Brain microvascular endothelial cell (primary cell): ENCODE measurements around the gene MFSD1.
A peak's percentile ranks its signal among the peaks of the same experiment; 100 is the strongest.

ENCODE experiments used
- DNase-seq: peaks from one replicate; pipeline ENCODE4 v3.0.0-alpha.2; 2020
- H3K27ac ChIP-seq: fragments of 250-450 bp; sonication (Bioruptor Pico); 2 replicates; pipeline ENCODE4 v1.5.1; 2020; ENCODE audit warnings: mild to moderate bottlenecking, moderate library complexity
- H3K27me3 ChIP-seq: fragments of 250-450 bp; sonication (Bioruptor Pico); replicated peaks from 2 replicates; pipeline ENCODE4 v1.5.1; 2020; ENCODE audit warnings: mild to moderate bottlenecking
- H3K36me3 ChIP-seq: fragments of 250-450 bp; sonication (Bioruptor Pico); replicated peaks from 2 replicates; pipeline ENCODE4 v1.5.1; 2020; ENCODE audit warnings: mild to moderate bottlenecking
- H3K4me3 ChIP-seq: 2 replicates; pipeline ENCODE4 v1.5.1; 2011; ENCODE audit warnings: low read depth, mild to moderate bottlenecking, control low read depth, low read length, moderate library complexity
- in situ Hi-C: cut with HindIII; loops from 2 replicates; pipeline ENCODE4 v1.10.0; 2017; ENCODE audit warnings: low sequenced_read_pairs, low pct_ligation_motif_present
- TF ChIP-seq, protein P1 (sequence below): IDR thresholded peaks from 2 replicates; pipeline ENCODE4 v1.5.1; 2011; ENCODE audit warnings: low read depth, mild to moderate bottlenecking, moderate library complexity, low read length, control low read depth, inconsistent platforms; ENCODE audit errors: missing control alignments

MFSD1 gene

DNA sequence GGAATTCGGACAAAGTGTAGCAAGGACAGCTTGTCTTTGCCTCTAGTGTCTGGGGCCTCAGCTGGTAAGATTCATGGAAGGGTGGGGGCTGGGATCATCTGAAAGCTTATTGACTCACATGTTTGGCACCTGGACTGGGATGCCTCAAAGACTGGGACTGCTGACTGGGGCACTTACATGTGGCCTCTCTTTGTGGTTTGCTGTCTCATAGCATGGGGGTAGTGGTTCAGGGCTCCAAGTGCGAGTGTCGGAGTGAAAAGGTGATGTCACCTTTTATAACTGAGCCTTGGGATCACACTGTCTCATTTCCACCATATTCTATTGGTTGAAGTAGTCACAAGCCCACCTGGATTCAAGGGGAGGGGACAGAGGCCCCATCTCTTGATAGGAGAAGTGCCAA lies 6.8 kb downstream of the MFSD1 start:
- in situ Hi-C loops = no loop called here
- peak; percentile 78 for DNase-seq

DNA sequence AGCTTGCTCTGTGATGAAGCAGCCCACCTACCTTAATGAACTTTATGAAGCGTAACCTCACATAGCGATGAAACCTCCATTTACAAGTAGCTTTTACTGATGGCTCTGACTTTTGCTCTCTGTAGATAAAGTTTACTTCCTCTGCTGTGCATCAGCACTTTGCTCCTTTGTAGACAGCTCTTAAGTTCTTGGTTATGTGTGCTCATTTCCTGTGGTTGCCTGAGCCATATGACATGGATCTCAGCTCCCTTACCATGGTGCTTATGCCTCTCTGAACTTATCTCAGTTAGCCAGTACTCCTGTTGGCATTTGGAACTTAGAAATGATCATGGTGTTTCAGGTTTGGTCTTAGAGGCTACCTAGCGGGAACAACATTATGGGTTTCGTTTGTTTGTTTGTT lies 7.8 kb downstream of the MFSD1 start:
- no peak overlapping the region for H3K4me3 ChIP-seq
- in situ Hi-C loops = no loop called here
- TF ChIP-seq, protein P1, sequence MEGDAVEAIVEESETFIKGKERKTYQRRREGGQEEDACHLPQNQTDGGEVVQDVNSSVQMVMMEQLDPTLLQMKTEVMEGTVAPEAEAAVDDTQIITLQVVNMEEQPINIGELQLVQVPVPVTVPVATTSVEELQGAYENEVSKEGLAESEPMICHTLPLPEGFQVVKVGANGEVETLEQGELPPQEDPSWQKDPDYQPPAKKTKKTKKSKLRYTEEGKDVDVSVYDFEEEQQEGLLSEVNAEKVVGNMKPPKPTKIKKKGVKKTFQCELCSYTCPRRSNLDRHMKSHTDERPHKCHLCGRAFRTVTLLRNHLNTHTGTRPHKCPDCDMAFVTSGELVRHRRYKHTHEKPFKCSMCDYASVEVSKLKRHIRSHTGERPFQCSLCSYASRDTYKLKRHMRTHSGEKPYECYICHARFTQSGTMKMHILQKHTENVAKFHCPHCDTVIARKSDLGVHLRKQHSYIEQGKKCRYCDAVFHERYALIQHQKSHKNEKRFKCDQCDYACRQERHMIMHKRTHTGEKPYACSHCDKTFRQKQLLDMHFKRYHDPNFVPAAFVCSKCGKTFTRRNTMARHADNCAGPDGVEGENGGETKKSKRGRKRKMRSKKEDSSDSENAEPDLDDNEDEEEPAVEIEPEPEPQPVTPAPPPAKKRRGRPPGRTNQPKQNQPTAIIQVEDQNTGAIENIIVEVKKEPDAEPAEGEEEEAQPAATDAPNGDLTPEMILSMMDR = no peak
- H3K27me3 ChIP-seq = no peaks in the 10 kb centered on the region
- peaks cover 56% of the 10 kb centered on the region for H3K36me3 ChIP-seq
- no peak overlapping the region for H3K27ac ChIP-seq
- peak; percentile 12 for DNase-seq

More for the DNA sequence above, 6.8 kb downstream of the MFSD1 start:
- Histone ChIP-seq H3K36me3 (peaks cover 47% of the 10 kb centered on the region), H3K27ac (no peak overlapping the region), H3K27me3 (no peaks in the 10 kb centered on the region), H3K4me3 (no peak overlapping the region)
- TF ChIP-seq, protein P1 = no peak

DNA sequence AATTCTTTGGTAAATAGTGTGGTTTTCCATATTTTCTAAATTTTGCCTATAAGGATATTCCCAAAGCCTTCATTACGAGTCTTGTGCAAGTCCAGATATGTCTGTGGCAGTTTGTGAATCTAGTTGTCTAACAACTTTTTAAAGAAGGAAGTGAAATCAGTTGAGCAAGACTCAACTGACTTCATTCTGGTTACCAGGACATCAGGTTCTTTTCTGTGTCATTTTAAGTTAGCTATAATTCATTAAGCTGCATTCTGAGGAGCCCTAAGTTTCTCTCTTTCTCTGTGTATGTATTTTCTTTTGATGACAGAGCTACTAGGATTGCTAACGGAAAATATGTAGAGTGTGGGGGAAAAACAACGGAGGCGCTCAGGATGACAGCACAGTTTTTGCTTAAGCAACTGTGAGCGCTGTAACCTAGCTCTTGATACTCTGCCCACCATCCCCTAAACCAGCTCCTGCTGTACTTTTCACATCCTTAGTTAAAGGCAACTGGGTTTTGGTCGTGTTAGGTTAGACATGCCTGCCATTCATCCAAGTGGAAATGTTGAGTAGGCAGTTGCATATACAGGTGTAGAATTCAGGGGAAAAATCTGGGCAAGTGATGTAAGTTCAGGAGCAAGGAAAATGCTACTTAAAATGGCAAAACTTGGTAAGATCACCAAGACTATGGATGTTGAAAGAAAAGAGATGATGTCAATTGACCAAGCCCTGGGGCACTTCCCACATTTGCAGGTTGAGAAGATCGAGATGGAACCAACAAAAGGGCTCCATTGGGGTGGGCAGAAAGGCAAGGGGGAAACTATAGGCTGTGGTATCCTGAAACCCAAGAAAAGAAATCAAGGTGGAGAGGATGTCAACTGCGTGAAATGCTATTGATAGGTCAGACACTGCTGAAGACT lies 9.2 kb downstream of the MFSD1 start:
- Histone ChIP-seq H3K36me3 (peaks cover 56% of the 10 kb centered on the region), H3K27ac (no peak overlapping the region), H3K4me3 (no peak overlapping the region), H3K27me3 (no peaks in the 10 kb centered on the region)
- TF ChIP-seq, protein P1 = no peak
- no peak for DNase-seq
- in situ Hi-C loops = no loop called here

DNA sequence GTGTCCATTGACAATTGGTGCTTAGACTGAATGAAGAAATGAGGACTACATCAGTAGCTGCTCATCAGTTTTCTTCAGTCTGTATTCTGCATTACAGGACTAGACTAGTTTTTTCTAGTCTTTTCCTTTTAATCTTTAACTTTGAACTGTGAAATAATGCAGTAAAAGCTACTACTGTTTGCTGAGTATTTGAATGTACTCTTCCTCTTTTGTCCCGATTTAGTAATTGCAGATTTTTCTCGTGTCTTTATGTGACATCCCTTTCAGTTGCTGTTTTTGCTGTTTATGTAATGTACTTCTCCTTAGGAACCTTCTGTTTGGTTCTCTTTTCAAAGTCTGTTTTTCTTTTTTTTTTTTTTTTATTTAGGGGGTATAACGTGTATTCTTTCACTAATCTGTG lies 17.4 kb downstream of the MFSD1 start:
- no peak overlapping the region for H3K4me3 ChIP-seq
- TF ChIP-seq, protein P1 = no peak
- H3K27me3 ChIP-seq = no peaks in the 10 kb centered on the region
- DNase-seq = no peak
- peaks cover 38% of the 10 kb centered on the region for H3K36me3 ChIP-seq
- no peak overlapping the region for H3K27ac ChIP-seq
- in situ Hi-C loops = no loop called here

DNA sequence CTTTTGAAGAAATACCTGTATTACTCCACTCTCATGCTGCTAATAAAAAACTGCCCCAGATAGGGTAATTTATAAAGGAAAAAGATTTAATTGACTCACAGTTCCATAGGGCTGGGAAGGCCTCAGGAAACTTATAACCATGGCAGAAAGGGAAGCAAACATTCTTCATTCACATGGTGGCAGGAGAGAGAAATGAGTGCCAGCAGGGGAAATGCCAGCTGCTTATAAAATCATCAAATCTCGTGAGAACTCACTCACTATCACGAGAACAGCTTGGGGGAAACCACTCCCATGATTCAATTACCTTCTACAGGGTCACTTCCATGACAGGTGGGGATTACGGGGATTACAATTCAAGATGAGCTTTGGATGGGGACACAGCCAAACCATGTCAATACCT lies 18.7 kb downstream of the MFSD1 start:
- H3K36me3 ChIP-seq = peaks cover 35% of the 10 kb centered on the region
- in situ Hi-C loops = no loop called here

More for the DNA sequence above, 18.7 kb downstream of the MFSD1 start:
- TF ChIP-seq, protein P1 = no peak
- Histone ChIP-seq H3K27me3 (no peaks in the 10 kb centered on the region), H3K4me3 (no peak overlapping the region), H3K27ac (no peak overlapping the region)
- no peak for DNase-seq
